Measurements from ENCODE around the gene CHST15.
"Not testable (repeated sequence)": the region's sequence is repeated elsewhere in the genome, so short reads cannot be mapped to it uniquely, and the experiment has no call there.

Gene CHST15

GRCh38 chr10:124044143-124044862, 49.1 kb downstream of the CHST15 start:
- DNase-seq (ENCODE audit: low read depth), result no peak

- no peak for DNase-seq (ENCODE audit: low read depth)
Measured at GRCh38 chr10:124043310-124044142, 49.9 kb downstream of the CHST15 start.

- no peak for DNase-seq (ENCODE audit: low read depth)
Measured at GRCh38 chr10:124042656-124043309, 50.6 kb downstream of the CHST15 start.

- DNase-seq (ENCODE audit: low read depth), result peak; percentile 26
Measured at GRCh38 chr10:124041675-124042445, 51.5 kb downstream of the CHST15 start.

GRCh38 chr10:124040451-124041188, 52.8 kb downstream of the CHST15 start:
- DNase-seq (ENCODE audit: low read depth), result no peak

- DNase-seq (ENCODE audit: low read depth), result no peak
Measured at GRCh38 chr10:124039483-124040013, 53.9 kb downstream of the CHST15 start.

- DNase-seq (ENCODE audit: low read depth), result no peak
Measured at GRCh38 chr10:124037784-124038183, 55.6 kb downstream of the CHST15 start.

- DNase-seq (ENCODE audit: low read depth), result no peak
Measured at GRCh38 chr10:124037286-124037685, 56.1 kb downstream of the CHST15 start.

- no peak for DNase-seq (ENCODE audit: low read depth)
Measured at GRCh38 chr10:124036746-124037145, 56.7 kb downstream of the CHST15 start.

GRCh38 chr10:124035928-124036558, 57.4 kb downstream of the CHST15 start:
- no peak for DNase-seq (ENCODE audit: low read depth)

- no peak for DNase-seq (ENCODE audit: low read depth)
Measured at GRCh38 chr10:124035306-124035927, 58.0 kb downstream of the CHST15 start.

- DNase-seq (ENCODE audit: low read depth), result not testable (repeated sequence)
Measured at GRCh38 chr10:124034576-124035305, 58.7 kb downstream of the CHST15 start.

GRCh38 chr10:124033887-124034218, 59.5 kb downstream of the CHST15 start:
- DNase-seq (ENCODE audit: low read depth), result no peak

- DNase-seq (ENCODE audit: low read depth), result peak; percentile 16
Measured at GRCh38 chr10:124032971-124033886, 60.2 kb downstream of the CHST15 start.

- no peak for DNase-seq (ENCODE audit: low read depth)
Measured at GRCh38 chr10:124032087-124032935, 61.1 kb downstream of the CHST15 start.

- DNase-seq (ENCODE audit: low read depth), result no peak
Measured at GRCh38 chr10:124030492-124031110, 62.8 kb downstream of the CHST15 start.

- no peak for DNase-seq (ENCODE audit: low read depth)
Measured at GRCh38 chr10:124030061-124030460, 63.3 kb downstream of the CHST15 start.
